ENCODE results near the gene NME9.

NME9 gene

DNA sequence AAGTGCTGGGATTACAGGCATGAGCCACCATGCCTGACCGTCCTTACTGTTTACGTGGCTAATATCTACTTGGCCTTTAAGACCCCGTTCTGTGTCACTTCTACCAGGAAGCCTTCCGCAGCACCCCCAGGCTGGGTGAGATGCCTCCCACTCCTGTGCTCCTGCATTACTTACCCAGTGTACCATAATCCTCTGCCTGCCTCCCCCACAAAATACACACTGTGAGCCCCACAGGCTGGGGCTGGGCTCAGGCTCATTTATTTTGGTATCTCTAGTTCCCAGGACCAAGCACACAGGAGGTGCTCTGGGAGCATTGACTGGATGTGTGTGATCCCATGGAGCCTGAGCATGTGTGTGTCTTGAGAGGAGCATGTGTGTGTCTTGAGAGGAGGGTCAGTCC lies 33.7 kb upstream of the NME9 start:
- DNase-seq (ENCODE audit: low read depth in 1 of 2, low spot score in 1 of 2): no peak
- no peak overlapping the region for H3K27ac ChIP-seq (replicated peaks)
- TF ChIP-seq, protein P1, sequence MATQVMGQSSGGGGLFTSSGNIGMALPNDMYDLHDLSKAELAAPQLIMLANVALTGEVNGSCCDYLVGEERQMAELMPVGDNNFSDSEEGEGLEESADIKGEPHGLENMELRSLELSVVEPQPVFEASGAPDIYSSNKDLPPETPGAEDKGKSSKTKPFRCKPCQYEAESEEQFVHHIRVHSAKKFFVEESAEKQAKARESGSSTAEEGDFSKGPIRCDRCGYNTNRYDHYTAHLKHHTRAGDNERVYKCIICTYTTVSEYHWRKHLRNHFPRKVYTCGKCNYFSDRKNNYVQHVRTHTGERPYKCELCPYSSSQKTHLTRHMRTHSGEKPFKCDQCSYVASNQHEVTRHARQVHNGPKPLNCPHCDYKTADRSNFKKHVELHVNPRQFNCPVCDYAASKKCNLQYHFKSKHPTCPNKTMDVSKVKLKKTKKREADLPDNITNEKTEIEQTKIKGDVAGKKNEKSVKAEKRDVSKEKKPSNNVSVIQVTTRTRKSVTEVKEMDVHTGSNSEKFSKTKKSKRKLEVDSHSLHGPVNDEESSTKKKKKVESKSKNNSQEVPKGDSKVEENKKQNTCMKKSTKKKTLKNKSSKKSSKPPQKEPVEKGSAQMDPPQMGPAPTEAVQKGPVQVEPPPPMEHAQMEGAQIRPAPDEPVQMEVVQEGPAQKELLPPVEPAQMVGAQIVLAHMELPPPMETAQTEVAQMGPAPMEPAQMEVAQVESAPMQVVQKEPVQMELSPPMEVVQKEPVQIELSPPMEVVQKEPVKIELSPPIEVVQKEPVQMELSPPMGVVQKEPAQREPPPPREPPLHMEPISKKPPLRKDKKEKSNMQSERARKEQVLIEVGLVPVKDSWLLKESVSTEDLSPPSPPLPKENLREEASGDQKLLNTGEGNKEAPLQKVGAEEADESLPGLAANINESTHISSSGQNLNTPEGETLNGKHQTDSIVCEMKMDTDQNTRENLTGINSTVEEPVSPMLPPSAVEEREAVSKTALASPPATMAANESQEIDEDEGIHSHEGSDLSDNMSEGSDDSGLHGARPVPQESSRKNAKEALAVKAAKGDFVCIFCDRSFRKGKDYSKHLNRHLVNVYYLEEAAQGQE (IDR thresholded peaks at IDR 0.05; ENCODE audit: insufficient replicate concordance, low read depth): no peak
- no peak for TF ChIP-seq GABPA (IDR thresholded peaks at IDR 0.05; ENCODE audit: low read depth)
- TF ChIP-seq, protein P2, sequence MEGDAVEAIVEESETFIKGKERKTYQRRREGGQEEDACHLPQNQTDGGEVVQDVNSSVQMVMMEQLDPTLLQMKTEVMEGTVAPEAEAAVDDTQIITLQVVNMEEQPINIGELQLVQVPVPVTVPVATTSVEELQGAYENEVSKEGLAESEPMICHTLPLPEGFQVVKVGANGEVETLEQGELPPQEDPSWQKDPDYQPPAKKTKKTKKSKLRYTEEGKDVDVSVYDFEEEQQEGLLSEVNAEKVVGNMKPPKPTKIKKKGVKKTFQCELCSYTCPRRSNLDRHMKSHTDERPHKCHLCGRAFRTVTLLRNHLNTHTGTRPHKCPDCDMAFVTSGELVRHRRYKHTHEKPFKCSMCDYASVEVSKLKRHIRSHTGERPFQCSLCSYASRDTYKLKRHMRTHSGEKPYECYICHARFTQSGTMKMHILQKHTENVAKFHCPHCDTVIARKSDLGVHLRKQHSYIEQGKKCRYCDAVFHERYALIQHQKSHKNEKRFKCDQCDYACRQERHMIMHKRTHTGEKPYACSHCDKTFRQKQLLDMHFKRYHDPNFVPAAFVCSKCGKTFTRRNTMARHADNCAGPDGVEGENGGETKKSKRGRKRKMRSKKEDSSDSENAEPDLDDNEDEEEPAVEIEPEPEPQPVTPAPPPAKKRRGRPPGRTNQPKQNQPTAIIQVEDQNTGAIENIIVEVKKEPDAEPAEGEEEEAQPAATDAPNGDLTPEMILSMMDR (IDR thresholded peaks at IDR 0.05; ENCODE audit: insufficient read depth, low read length): no peak
- no peak for TF ChIP-seq POLR2AphosphoS5 (IDR thresholded peaks at IDR 0.05; ENCODE audit: low read depth)
- TF ChIP-seq SPI1 (IDR thresholded peaks at IDR 0.05; ENCODE audit: borderline replicate concordance, low read depth): no peak
- no peaks in the 10 kb centered on the region for H3K27me3 ChIP-seq (ENCODE audit: insufficient read depth, poor library complexity, severe bottlenecking)
- no peak overlapping the region for H3K4me3 ChIP-seq (replicated peaks; ENCODE audit: insufficient read depth, low read length)

- no peak overlapping the region for H3K4me3 ChIP-seq (replicated peaks; ENCODE audit: insufficient read depth, low read length)
- TF ChIP-seq GABPA (IDR thresholded peaks at IDR 0.05; ENCODE audit: low read depth) (no peak), SPI1 (IDR thresholded peaks at IDR 0.05; ENCODE audit: borderline replicate concordance, low read depth) (no peak), POLR2AphosphoS5 (IDR thresholded peaks at IDR 0.05; ENCODE audit: low read depth) (no peak)
- TF ChIP-seq, protein P1 (IDR thresholded peaks at IDR 0.05; ENCODE audit: insufficient replicate concordance, low read depth): no peak
- TF ChIP-seq, protein P2 (IDR thresholded peaks at IDR 0.05; ENCODE audit: insufficient read depth, low read length): no peak
- no peak overlapping the region for H3K27ac ChIP-seq (replicated peaks)
- H3K27me3 ChIP-seq (ENCODE audit: insufficient read depth, poor library complexity, severe bottlenecking): no peaks in the 10 kb centered on the region
- DNase-seq (ENCODE audit: low read depth in 1 of 2, low spot score in 1 of 2): no peak
These were observed 32.9 kb upstream of the NME9 start for GRCh38 chr3:138362538-138362937.

DNA sequence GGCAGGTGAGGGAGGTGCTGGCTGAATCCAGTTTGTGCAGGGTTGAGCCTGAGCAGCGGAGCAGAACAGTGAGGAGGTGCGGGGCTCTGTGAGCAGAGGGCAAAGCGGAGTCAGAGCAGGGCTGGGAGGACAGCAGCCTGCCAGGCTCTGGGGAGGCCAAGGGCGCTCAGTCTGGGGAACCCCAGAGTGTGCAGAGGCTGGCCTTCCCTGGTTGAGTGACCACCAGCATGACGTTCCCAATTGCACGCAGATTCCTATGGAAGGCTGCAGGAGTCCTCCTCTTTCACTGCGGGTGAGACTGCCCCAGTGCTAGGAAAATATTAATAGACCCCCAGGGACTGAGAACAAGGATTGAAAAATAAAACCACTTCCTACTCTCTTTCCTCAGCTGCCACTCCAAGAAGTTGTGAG lies 31.9 kb upstream of the NME9 start:
- Histone ChIP-seq H3K4me3 (replicated peaks; ENCODE audit: insufficient read depth, low read length) (no peak overlapping the region), H3K27ac (replicated peaks) (no peak overlapping the region), H3K27me3 (ENCODE audit: insufficient read depth, poor library complexity, severe bottlenecking) (no peaks in the 10 kb centered on the region)
- no peak for DNase-seq (ENCODE audit: low read depth in 1 of 2, low spot score in 1 of 2)
- TF ChIP-seq, protein P1 (IDR thresholded peaks at IDR 0.05; ENCODE audit: insufficient replicate concordance, low read depth): no peak
- TF ChIP-seq, protein P2 (IDR thresholded peaks at IDR 0.05; ENCODE audit: insufficient read depth, low read length): no peak
- TF ChIP-seq SPI1 (IDR thresholded peaks at IDR 0.05; ENCODE audit: borderline replicate concordance, low read depth) (no peak), POLR2AphosphoS5 (IDR thresholded peaks at IDR 0.05; ENCODE audit: low read depth) (no peak), GABPA (IDR thresholded peaks at IDR 0.05; ENCODE audit: low read depth) (no peak)

All from HL-60 (cell line).